ENCODE results near the gene BCL7A. TPM values are rescaled to one million over a fixed set of nuclear protein-coding genes. Genes with fewer than 3 reads are reported as not detected.
A peak's percentile ranks its signal among the peaks of the same experiment; 100 is the strongest.
"Not testable (repeated sequence)": the region's sequence is repeated elsewhere in the genome, so short reads cannot be mapped to it uniquely, and the experiment has no call there.

The BCL7A gene
- total RNA-seq, 4 donors from 2014 or later = 18.3 to 27.2 (median 22.7) TPM

- 86 to 95% methylated on average over 3 of the region's 3 CpGs for WGBS, 2 donors
- Histone ChIP-seq H3K27ac (peak overlapping the region in 1 of 3 donors; percentile 9), H3K27me3 (no peaks in the 10 kb centered on the region), H3K4me1 (peaks cover 62 to 72% of the 10 kb centered on the region in 2 donors), H3K36me3 (no peaks in the 10 kb centered on the region), H3K4me3 (replicated peaks in 1 of 3) (no peak overlapping the region), H3K9me3 (no peaks in the 10 kb centered on the region)
- TF ChIP-seq CTCF (IDR thresholded peaks at IDR 0.05) (no peak), POLR2A (IDR thresholded peaks at IDR 0.05) (no peak)
- no peak for DNase-seq
- intact Hi-C loops (cut with DNase I) = no loop called here
Measured at GRCh38 chr12:122102331-122102730, 80.6 kb downstream of the BCL7A start.

GRCh38 chr12:122104844-122105243 lies 83.2 kb downstream of the BCL7A start:
- TF ChIP-seq CTCF (IDR thresholded peaks at IDR 0.05) (no peak), POLR2A (IDR thresholded peaks at IDR 0.05) (no peak)
- Histone ChIP-seq H3K27me3 (no peaks in the 10 kb centered on the region), H3K4me1 (peaks cover 57 to 65% of the 10 kb centered on the region in 2 donors), H3K9me3 (no peaks in the 10 kb centered on the region), H3K4me3 (replicated peaks in 1 of 3) (no peak overlapping the region), H3K27ac (no peak overlapping the region), H3K36me3 (no peaks in the 10 kb centered on the region)
- no peak for DNase-seq
- intact Hi-C loops (cut with DNase I) = no loop called here
- WGBS, 2 donors = 87 to 93% methylated on average over 7 of the region's 7 CpGs

GRCh38 chr12:122105496-122105895 lies 83.8 kb downstream of the BCL7A start:
- 88 to 91% methylated on average over 10 to 11 of the region's 11 CpGs for WGBS, 2 donors
- H3K27me3 ChIP-seq; H3K4me3 ChIP-seq (replicated peaks in 1 of 3); intact Hi-C loops (cut with DNase I); DNase-seq; H3K36me3 ChIP-seq; H3K9me3 ChIP-seq: not testable (repeated sequence)
- peaks cover 57 to 63% of the 10 kb centered on the region in 2 donors for H3K4me1 ChIP-seq
- H3K27ac ChIP-seq = peak overlapping the region; percentile 16 to 65 (median 49)

GRCh38 chr12:122106843-122107242 lies 85.2 kb downstream of the BCL7A start:
- 36 to 40% methylated on average over 6 to 8 of the region's 8 CpGs for WGBS, 2 donors
- Histone ChIP-seq H3K4me3 (replicated peaks in 1 of 3) (no peak overlapping the region), H3K9me3 (no peaks in the 10 kb centered on the region), H3K27ac (peak overlapping the region in 2 of 3 donors; percentile 64 to 72), H3K36me3 (no peaks in the 10 kb centered on the region), H3K4me1 (peaks cover 58 to 59% of the 10 kb centered on the region in 2 donors), H3K27me3 (no peaks in the 10 kb centered on the region)
- intact Hi-C loops (cut with DNase I) = no loop called here
- TF ChIP-seq POLR2A (IDR thresholded peaks at IDR 0.05) (peak in 1 of 2 donors; percentile 40), CTCF (IDR thresholded peaks at IDR 0.05) (no peak)
- DNase-seq = peak; percentile 98

- no peaks in the 10 kb centered on the region for H3K36me3 ChIP-seq
- peaks cover 57 to 58% of the 10 kb centered on the region in 2 donors for H3K4me1 ChIP-seq
- TF ChIP-seq POLR2A (IDR thresholded peaks at IDR 0.05) (no peak), CTCF (IDR thresholded peaks at IDR 0.05) (no peak)
- no peak overlapping the region for H3K4me3 ChIP-seq (replicated peaks in 1 of 3)
- peak overlapping the region; percentile 24 to 72 (median 64) for H3K27ac ChIP-seq
- H3K9me3 ChIP-seq = no peaks in the 10 kb centered on the region
- DNase-seq = no peak
- intact Hi-C loops (cut with DNase I) = no loop called here
- H3K27me3 ChIP-seq = no peaks in the 10 kb centered on the region
- 18 to 24% methylated on average over 6 of the region's 6 CpGs for WGBS, 2 donors
Measured at GRCh38 chr12:122107261-122107660, 85.6 kb downstream of the BCL7A start.
